Ovary (tissue), 3 donors: ENCODE results near the gene TNS3.

Source experiments
- EP300 ChIP-seq: sonication (generic); formaldehyde crosslinking; IDR thresholded peaks from one replicate; pipeline ENCODE4 v1.6.1; 2017; ENCODE audit warnings: antibody characterized with exemption
- POLR2A ChIP-seq: fragments of 450-650 bp; IDR thresholded peaks from one replicate; pipeline ENCODE4 v1.6.1; 2017; ENCODE audit warnings: antibody characterized with exemption, mild to moderate bottlenecking, moderate library complexity
- TF ChIP-seq, protein P1 (sequence below), 3 donors: fragments of 450-650 bp in 2 of 3; fragments of 200-600 bp in 1 of 3; IDR thresholded peaks; one replicate each; pipeline versions ENCODE4 v1.5.1 to v1.8.0; 2016 to 2022; ENCODE audit warnings: antibody characterized with exemption in 3 of 3, mild to moderate bottlenecking in 1 of 3
- donor health status: DM: no; HTN: no; CAD: no.

DNA sequence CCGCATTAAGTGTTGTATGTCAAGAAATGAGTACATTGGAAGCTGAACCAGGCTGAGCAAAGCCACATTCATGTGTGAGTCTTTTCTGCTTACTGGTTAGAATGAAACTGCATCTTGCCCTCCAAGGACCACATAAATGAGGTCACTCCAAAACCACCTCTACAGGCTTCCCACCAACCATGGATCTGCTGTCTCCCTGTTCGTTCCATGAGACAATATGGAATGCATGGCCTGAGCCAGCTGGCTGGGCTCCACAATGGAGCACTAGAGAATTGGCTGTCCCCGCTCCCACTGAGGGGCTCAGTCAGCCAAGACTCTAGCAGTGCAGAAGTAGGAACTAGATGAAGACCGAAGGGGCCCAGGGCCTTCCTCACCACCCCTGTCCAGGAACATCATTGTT, 120.8 kb downstream of the TNS3 start:
- TF ChIP-seq, protein P1, sequence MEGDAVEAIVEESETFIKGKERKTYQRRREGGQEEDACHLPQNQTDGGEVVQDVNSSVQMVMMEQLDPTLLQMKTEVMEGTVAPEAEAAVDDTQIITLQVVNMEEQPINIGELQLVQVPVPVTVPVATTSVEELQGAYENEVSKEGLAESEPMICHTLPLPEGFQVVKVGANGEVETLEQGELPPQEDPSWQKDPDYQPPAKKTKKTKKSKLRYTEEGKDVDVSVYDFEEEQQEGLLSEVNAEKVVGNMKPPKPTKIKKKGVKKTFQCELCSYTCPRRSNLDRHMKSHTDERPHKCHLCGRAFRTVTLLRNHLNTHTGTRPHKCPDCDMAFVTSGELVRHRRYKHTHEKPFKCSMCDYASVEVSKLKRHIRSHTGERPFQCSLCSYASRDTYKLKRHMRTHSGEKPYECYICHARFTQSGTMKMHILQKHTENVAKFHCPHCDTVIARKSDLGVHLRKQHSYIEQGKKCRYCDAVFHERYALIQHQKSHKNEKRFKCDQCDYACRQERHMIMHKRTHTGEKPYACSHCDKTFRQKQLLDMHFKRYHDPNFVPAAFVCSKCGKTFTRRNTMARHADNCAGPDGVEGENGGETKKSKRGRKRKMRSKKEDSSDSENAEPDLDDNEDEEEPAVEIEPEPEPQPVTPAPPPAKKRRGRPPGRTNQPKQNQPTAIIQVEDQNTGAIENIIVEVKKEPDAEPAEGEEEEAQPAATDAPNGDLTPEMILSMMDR (IDR thresholded peaks at IDR 0.05): no peak
- TF ChIP-seq POLR2A (no peak), EP300 (no peak)
